ENCODE measurements around the gene MRPS18C.

MRPS18C gene

GRCh38 chr4:83438719-83439118, 17.1 kb upstream of the MRPS18C start:
- TF ChIP-seq ZNF48 (tag by site-specific recombination; IDR thresholded peaks at IDR 0.05) (no peak), ZNF837 (tag by site-specific recombination; IDR thresholded peaks at IDR 0.05) (no peak), PRDM1 (tag by site-specific recombination; IDR thresholded peaks at IDR 0.05) (no peak), ZNF768 (tag by site-specific recombination; IDR thresholded peaks at IDR 0.05) (no peak), ZNF747 (tag by site-specific recombination; IDR thresholded peaks at IDR 0.05) (no peak), ZNF558 (tag by site-specific recombination; IDR thresholded peaks at IDR 0.05) (no peak), ZBTB6 (tag by site-specific recombination; IDR thresholded peaks at IDR 0.05) (no peak), ZNF223 (tag by site-specific recombination; IDR thresholded peaks at IDR 0.05) (no peak), YY2 (tag by site-specific recombination; IDR thresholded peaks at IDR 0.05) (no peak), ZNF624 (tag by site-specific recombination; IDR thresholded peaks at IDR 0.05) (no peak), MEIS1 (CRISPR knock-in tag; IDR thresholded peaks at IDR 0.05; ENCODE audit: borderline replicate concordance) (no peak), SP3 (tag by site-specific recombination; IDR thresholded peaks at IDR 0.05) (no peak), HOXA7 (CRISPR knock-in tag; IDR thresholded peaks at IDR 0.05; ENCODE audit: borderline replicate concordance) (no peak), SCRT2 (tag by site-specific recombination; IDR thresholded peaks at IDR 0.05) (no peak), ZIC2 (tag by site-specific recombination; IDR thresholded peaks at IDR 0.05) (no peak), ZNF280C (tag by site-specific recombination; IDR thresholded peaks at IDR 0.05) (no peak), ZBTB7A (tag by site-specific recombination; IDR thresholded peaks at IDR 0.05; ENCODE audit: low read depth) (no peak), ZNF302 (tag by site-specific recombination; IDR thresholded peaks at IDR 0.05; ENCODE audit: low read depth) (no peak), GLI4 (tag by site-specific recombination; IDR thresholded peaks at IDR 0.05) (no peak), REPIN1 (tag by site-specific recombination; IDR thresholded peaks at IDR 0.05; ENCODE audit: low read depth) (no peak)
- H3K36me3 ChIP-seq (ENCODE audit: control insufficient read depth in 2 of 2, insufficient read depth in 1 of 2, low read length in 2 of 2), result peaks cover 13 to 31% of the 10 kb centered on the region in 2 experiments; a peak in 2 of 3 replicates
- CTCF ChIA-PET, result no interaction called here

GRCh38 chr4:83440148-83440814, 15.6 kb upstream of the MRPS18C start:
- Histone ChIP-seq H3K9me3 (ENCODE audit: control insufficient read depth, insufficient read depth, low read depth, low read length) (no peaks in the 10 kb centered on the region), H3K36me3 (ENCODE audit: control insufficient read depth in 2 of 2, insufficient read depth in 1 of 2, low read length in 2 of 2) (peaks cover 15 to 40% of the 10 kb centered on the region in 2 experiments; a peak in 2 of 3 replicates), H3K27ac (ENCODE audit: extremely low read depth, low read depth, low read length) (no peak overlapping the region), H3K4me1 (ENCODE audit: control insufficient read depth, insufficient read depth, low read length) (no peaks in the 10 kb centered on the region), H3K4me3 (ENCODE audit: low read depth, low read length) (no peak overlapping the region)
- CTCF ChIA-PET, result no interaction called here
- POLR2A ChIA-PET, result no interaction called here
- TF ChIP-seq ZNF10 (tag by site-specific recombination; IDR thresholded peaks at IDR 0.05) (no peak), ZNF654 (tag by site-specific recombination; IDR thresholded peaks at IDR 0.05; ENCODE audit: low read depth) (no peak), ZNF785 (tag by site-specific recombination; IDR thresholded peaks at IDR 0.05) (no peak), PRDM2 (tag by site-specific recombination; IDR thresholded peaks at IDR 0.05; ENCODE audit: borderline replicate concordance) (no peak), KLF9 (tag by site-specific recombination; IDR thresholded peaks at IDR 0.05; ENCODE audit: low read depth) (no peak), ZNF561 (tag by site-specific recombination; IDR thresholded peaks at IDR 0.05; ENCODE audit: borderline replicate concordance) (no peak), ZNF350 (tag by site-specific recombination; IDR thresholded peaks at IDR 0.05) (no peak), ZFP37 (tag by site-specific recombination; IDR thresholded peaks at IDR 0.05) (no peak), SP2 (tag by site-specific recombination; IDR thresholded peaks at IDR 0.05) (no peak), ZNF837 (tag by site-specific recombination; IDR thresholded peaks at IDR 0.05) (no peak)

More at GRCh38 chr4:83438719-83439118, 17.1 kb upstream of the MRPS18C start:
- no peaks in the 10 kb centered on the region for H3K4me1 ChIP-seq (ENCODE audit: control insufficient read depth, insufficient read depth, low read length)
- no peak overlapping the region for H3K27ac ChIP-seq (ENCODE audit: extremely low read depth, low read depth, low read length)
- H3K4me3 ChIP-seq (ENCODE audit: low read depth, low read length), result no peak overlapping the region
- H3K9me3 ChIP-seq (ENCODE audit: control insufficient read depth, insufficient read depth, low read depth, low read length), result no peaks in the 10 kb centered on the region
- POLR2A ChIA-PET, result no interaction called here
